HG03457 (cell line): ENCODE data around the gene SEC24C.
"Not testable (repeated sequence)": the region's sequence is repeated elsewhere in the genome, so short reads cannot be mapped to it uniquely, and the experiment has no call there.

ENCODE experiments used
- ATAC-seq: cut with Tn5 transposase; IDR thresholded peaks from one replicate; pipeline ENCODE4 v1.9.1; 2021; ENCODE audit warnings: moderate number of reproducible peaks; ENCODE audit not compliant: unreplicated experiment

The SEC24C gene

GRCh38 chr10:73768881-73769280, 24.7 kb downstream of the SEC24C start:
- ATAC-seq, result no peak

- no peak for ATAC-seq
Measured at GRCh38 chr10:73769396-73769795, 25.2 kb downstream of the SEC24C start.

- no peak for ATAC-seq
Measured at GRCh38 chr10:73771722-73772280, 27.6 kb downstream of the SEC24C start.

GRCh38 chr10:73772281-73773151, 28.3 kb downstream of the SEC24C start:
- peak; percentile 41 for ATAC-seq

- ATAC-seq, result peak; percentile 3
Measured at GRCh38 chr10:73773152-73773879, 29.1 kb downstream of the SEC24C start.

GRCh38 chr10:73774637-73775036, 30.5 kb downstream of the SEC24C start:
- no peak for ATAC-seq

GRCh38 chr10:73779018-73779417, 34.8 kb downstream of the SEC24C start:
- no peak for ATAC-seq

- no peak for ATAC-seq
Measured at GRCh38 chr10:73779539-73780197, 35.5 kb downstream of the SEC24C start.

GRCh38 chr10:73780301-73780700, 36.1 kb downstream of the SEC24C start:
- ATAC-seq, result no peak

- no peak for ATAC-seq
Measured at GRCh38 chr10:73780966-73781365, 36.8 kb downstream of the SEC24C start.

GRCh38 chr10:73781548-73781878, 37.3 kb downstream of the SEC24C start:
- ATAC-seq, result no peak

- ATAC-seq, result peak; percentile 37
Measured at GRCh38 chr10:73781879-73782748, 37.9 kb downstream of the SEC24C start, which contains the start of gene CHCHD1. CHCHD1 (plus strand) TSS chr10:73782048; CDS start chr10:73782076, 28 bp downstream.

- no peak for ATAC-seq
Measured at GRCh38 chr10:73782749-73783085, 38.5 kb downstream of the SEC24C start.

GRCh38 chr10:73785211-73785720, 41.1 kb downstream of the SEC24C start, which contains the start of gene ZSWIM8:
ZSWIM8 (plus strand) TSS chr10:73785606; CDS start chr10:73785879, 273 bp downstream.
- peak; percentile 58 for ATAC-seq

GRCh38 chr10:73785721-73786511, 41.7 kb downstream of the SEC24C start:
- no peak for ATAC-seq

- no peak for ATAC-seq
Measured at GRCh38 chr10:73786512-73786885, 42.3 kb downstream of the SEC24C start.

- not testable (repeated sequence) for ATAC-seq
Measured at GRCh38 chr10:73787031-73787800, 43.0 kb downstream of the SEC24C start.

- no peak for ATAC-seq
Measured at GRCh38 chr10:73788864-73789658, 44.9 kb downstream of the SEC24C start.
